Adrenal gland (tissue), 12 donors: ENCODE results near the gene IFNGR2. TPM values are rescaled to one million over a fixed set of nuclear protein-coding genes. Genes with fewer than 3 reads are reported as not detected.
A peak's percentile ranks its signal among the peaks of the same experiment; 100 is the strongest.

Experiments
- DNase-seq, 7 donors: peaks; one replicate each; pipeline ENCODE4 v3.0.0-alpha.2; 2019 to 2020
- H3K27ac ChIP-seq, 5 donors: fragments of 200-600 bp; sonication (generic) in 4 of 5; 1 replicate in 3 of 5; 2 replicates in 2 of 5; pipeline versions ENCODE4 v1.5.1 to v1.8.0; 2016 to 2020; ENCODE audit warnings: mild to moderate bottlenecking in 1 of 5
- H3K27me3 ChIP-seq: fragments of 200-600 bp; 2 replicates; pipeline ENCODE4 v1.8.0; 2021
- H3K36me3 ChIP-seq, 2 donors: fragments of 200-600 bp; replicated peaks in 1 of 2; 1 replicate in 1 of 2; 2 replicates in 1 of 2; pipeline versions ENCODE4 v1.5.1 to v1.8.0; 2018 to 2022
- H3K4me1 ChIP-seq, 2 donors: fragments of 200-600 bp; replicated peaks in 1 of 2; 1 replicate in 1 of 2; 2 replicates in 1 of 2; pipeline versions ENCODE4 v1.5.1 to v1.8.0; 2018 to 2021
- H3K4me3 ChIP-seq, 4 donors: fragments of 200-600 bp; sonication (generic) in 3 of 4; one replicate each; pipeline ENCODE4 v1.5.1; 2016 to 2018
- H3K9me3 ChIP-seq, 3 donors: fragments of 200-600 bp; sonication (generic) in 1 of 3; replicated peaks in 1 of 3; 1 replicate in 2 of 3; 2 replicates in 1 of 3; pipeline versions ENCODE4 v1.5.1 to v1.8.0; 2016 to 2021
- CTCF ChIP-seq, 6 experiments: fragments of 450-650 bp in 4 of 6; fragments of 200-600 bp in 2 of 6; sonication (generic) in 1 of 6; IDR thresholded peaks; 1 replicate in 5 of 6; 2 replicates in 1 of 6; pipeline versions ENCODE4 v1.5.1 to v1.8.0; 2016 to 2021; ENCODE audit warnings: antibody characterized with exemption in 6 of 6, mild to moderate bottlenecking in 2 of 6, moderate library complexity in 1 of 6
- POLR2A ChIP-seq, 2 donors: fragments of 450-650 bp; IDR thresholded peaks; one replicate each; pipeline ENCODE4 v1.6.1; 2017; ENCODE audit warnings: antibody characterized with exemption in 2 of 2, mild to moderate bottlenecking in 2 of 2, moderate library complexity in 1 of 2
- WGBS, 4 donors: extraction: QIAGEN DNeasy Blood & Tissue Kit in 2 of 4; methylation state at CpG; one replicate each; pipeline versions ENCODE4 v1.1.5 to v1.1.7; 2013 to 2017; 5-methylcytosine and 5-hydroxymethylcytosine counted together
- intact Hi-C, 2 donors: fragments of 100-400 bp; cut with DNase I; formaldehyde crosslinking; loops; one replicate each; pipeline versions ENCODE4 v1.14.1 to v1.15.0; 2022 to 2023
- polyA plus RNA-seq, 3 donors: library from polyadenylated mRNA; stranded (reverse); fragments of 200-250 nt in 2 of 3; fragments of 350-450 nt in 1 of 3; fragmentation: Illumina TruSeq in 1 of 3; extraction: RNeasy Lipid Tissue Mini Kit (QIAGEN cat#74804) in 1 of 3; gene quantifications; one replicate each; pipeline ENCODE4 v1.2.3, GENCODE V29; 2013 to 2014
- total RNA-seq, 9 donors: library from RNA; depleted of rRNA in 4 of 9; stranded (reverse); fragments of >200 nt in 4 of 9; fragments of 120-200 nt in 1 of 9; fragmentation: NEBNext Ultra II Directional in 1 of 9; extraction: Animal tissue kit (Norgen Biotek cat#: 25700) in 1 of 9; gene quantifications; one replicate each; pipeline versions ENCODE4 v1.1.0 to v1.2.4, GENCODE V29; 2013 to 2023
- donor health status: healthy with polysubstance abuse.
- donor health status: Bipolar disorder and iron deficiency.
- donor health status: DM: yes; HTN: yes; CAD: no.
- donor health status: DM: no; HTN: no; CAD: no.
- donor health status: DM: no; HTN: no; CAD: no.
- donor health status: DM: yes; HTN: yes; CAD: no.

The IFNGR2 gene
- total and polyA plus RNA-seq, 12 donors, result 44.5 to 87.4 (median 59.4) TPM

- WGBS, 4 donors, result 88 to 89% (median 89%) methylated on average over 9 to 11 of the region's 11 CpGs
- peaks cover 0 to 28% of the 10 kb centered on the region in 2 donors for H3K36me3 ChIP-seq
- peaks cover 26 to 60% of the 10 kb centered on the region in 2 donors for H3K4me1 ChIP-seq
Observed at GRCh38 chr21:33414926-33415325, 11.7 kb downstream of the IFNGR2 start.

DNA sequence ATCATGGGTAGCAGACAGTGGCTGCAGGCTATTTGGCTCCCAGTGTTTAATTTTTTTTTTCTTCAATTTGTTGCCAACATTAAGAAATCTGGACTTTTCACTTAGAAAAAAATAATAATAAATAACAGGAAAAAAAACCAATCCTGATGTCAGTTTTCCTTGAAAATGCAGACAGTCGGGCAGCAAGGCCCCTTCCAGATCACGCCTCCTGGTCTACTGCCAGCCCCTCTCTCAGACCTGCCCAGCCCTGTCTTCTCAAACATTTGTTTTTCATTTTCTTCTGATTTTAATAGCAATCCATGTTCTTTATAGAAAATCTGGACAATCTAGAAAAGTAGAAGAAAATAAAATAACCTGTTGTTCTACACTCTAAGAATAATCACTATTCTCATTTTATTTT lies 15.5 kb downstream of the IFNGR2 start:
- Histone ChIP-seq H3K27me3 (no peaks in the 10 kb centered on the region), H3K36me3 (peaks cover 0 to 46% of the 10 kb centered on the region in 2 donors), H3K27ac (peak overlapping the region in 3 of 5 donors; percentile 27 to 72 (median 39)), H3K4me1 (peaks cover 20 to 28% of the 10 kb centered on the region in 2 donors), H3K4me3 (no peak overlapping the region), H3K9me3 (no peaks in the 10 kb centered on the region)
- DNase-seq, result peak; percentile 54 to 81 (median 68)
- intact Hi-C loops, result no loop called here
- TF ChIP-seq CTCF (IDR thresholded peaks at IDR 0.05) (no peak), POLR2A (IDR thresholded peaks at IDR 0.05) (no peak)
- WGBS, 4 donors, result 22 to 27% (median 26%) methylated on average over 2 of the region's 2 CpGs

More at GRCh38 chr21:33414926-33415325, 11.7 kb downstream of the IFNGR2 start:
- TF ChIP-seq POLR2A (IDR thresholded peaks at IDR 0.05), result no peak
- TF ChIP-seq CTCF (IDR thresholded peaks at IDR 0.05), result no peak
- no peak for DNase-seq
- H3K27me3 ChIP-seq, result no peaks in the 10 kb centered on the region
- no peaks in the 10 kb centered on the region for H3K9me3 ChIP-seq
- intact Hi-C loops, result no loop called here
- no peak overlapping the region for H3K4me3 ChIP-seq
- no peak overlapping the region for H3K27ac ChIP-seq

GRCh38 chr21:33419538-33420123 lies 16.4 kb downstream of the IFNGR2 start:
- no peaks in the 10 kb centered on the region for H3K9me3 ChIP-seq
- DNase-seq, result peak in 5 of 7 donors; percentile 32 to 68 (median 43)
- no peak for TF ChIP-seq POLR2A (IDR thresholded peaks at IDR 0.05)
- no peak for TF ChIP-seq CTCF (IDR thresholded peaks at IDR 0.05)
- H3K4me3 ChIP-seq, result no peak overlapping the region
- H3K27me3 ChIP-seq, result no peaks in the 10 kb centered on the region
- H3K36me3 ChIP-seq, result peaks cover 0 to 52% of the 10 kb centered on the region in 2 donors
- intact Hi-C loops, result no loop called here
- H3K27ac ChIP-seq, result peak overlapping the region in 4 of 5 donors; percentile 21 to 85 (median 56)
- peaks cover 20 to 28% of the 10 kb centered on the region in 2 donors for H3K4me1 ChIP-seq
- 63 to 70% (median 68%) methylated on average over 10 to 12 of the region's 12 CpGs for WGBS, 4 donors

GRCh38 chr21:33421713-33422393 lies 18.6 kb downstream of the IFNGR2 start:
- intact Hi-C loops, result no loop called here
- TF ChIP-seq CTCF (IDR thresholded peaks at IDR 0.05) (no peak), POLR2A (IDR thresholded peaks at IDR 0.05) (no peak)
- no peak for DNase-seq
- Histone ChIP-seq H3K27ac (no peak overlapping the region), H3K9me3 (no peaks in the 10 kb centered on the region), H3K27me3 (no peaks in the 10 kb centered on the region), H3K4me3 (no peak overlapping the region), H3K36me3 (peaks cover 0 to 55% of the 10 kb centered on the region in 2 donors), H3K4me1 (peaks cover 20 to 28% of the 10 kb centered on the region in 2 donors)
- WGBS, 4 donors, result 94 to 97% (median 96%) methylated on average over 5 of the region's 5 CpGs
